Mucosa of descending colon (tissue), 3 donors: ENCODE measurements around the gene DAPK3. TPM values are rescaled to one million over a fixed set of nuclear protein-coding genes. Genes with fewer than 3 reads are reported as not detected.
"Not testable (repeated sequence)": the region's sequence is repeated elsewhere in the genome, so short reads cannot be mapped to it uniquely, and the experiment has no call there.

ENCODE experiments used
- ATAC-seq: fragments of 200-7000 bp; cut with Tn5 transposase; one replicate; pipeline ENCODE4 v1.9.1; 2020; ENCODE audit warnings: mild to moderate bottlenecking, moderate library complexity
- DNase-seq, 3 donors: peaks; one replicate each; pipeline ENCODE4 v3.0.0-alpha.2; 2020
- H3K36me3 ChIP-seq: fragments of 200-600 bp; one replicate; pipeline ENCODE4 v1.8.0; 2021; ENCODE audit warnings: low read depth, mild to moderate bottlenecking
- H3K4me1 ChIP-seq: fragments of 200-600 bp; one replicate; pipeline ENCODE4 v1.8.0; 2021; ENCODE audit warnings: low read depth, mild to moderate bottlenecking
- H3K4me3 ChIP-seq: fragments of 200-600 bp; one replicate; pipeline ENCODE4 v1.8.0; 2021; ENCODE audit warnings: mild to moderate bottlenecking
- H3K9me3 ChIP-seq: fragments of 200-600 bp; one replicate; pipeline ENCODE4 v1.8.0; 2021; ENCODE audit warnings: mild to moderate bottlenecking
- CTCF ChIP-seq: fragments of 200-600 bp; IDR thresholded peaks from one replicate; pipeline ENCODE4 v1.8.0; 2022; ENCODE audit warnings: antibody characterized with exemption, mild to moderate bottlenecking
- intact Hi-C, 2 donors: fragments of 100-400 bp; cut with DNase I in 1 of 2; cut with micrococcal nuclease in 1 of 2; formaldehyde crosslinking; loops; one replicate each; pipeline versions ENCODE4 v1.11.0 to v1.11.1; 2022; cut with DNase I, micrococcal nuclease
- total RNA-seq, 3 donors: library from RNA; stranded (reverse); fragmentation: NEBNext Ultra II Directional in 2 of 3; extraction: Animal tissue kit (Norgen Biotek cat#: 25700) in 2 of 3; gene quantifications; one replicate each; pipeline versions ENCODE4 v1.2.1 to v1.2.4, GENCODE V29; 2021 to 2023
- donor health status: DM: no; HTN: no; CAD: no; lungs with moderate emphysema.
- donor health status: DM: no; HTN: no; CAD: no.
- donor health status: DM: no; HTN: yes; CAD: no.

DAPK3 gene
- total RNA-seq, 3 donors from 2014 or later: 51.3 to 121 (median 56.9) TPM

- intact Hi-C loops: no loop called here
- Histone ChIP-seq H3K9me3 (no peaks in the 10 kb centered on the region), H3K36me3 (no peaks in the 10 kb centered on the region), H3K4me1 (no peaks in the 10 kb centered on the region), H3K4me3 (no peak overlapping the region)
- TF ChIP-seq CTCF: no peak
- no peak for ATAC-seq
- no peak for DNase-seq
Measured at GRCh38 chr19:3949294-3949693, 21.6 kb downstream of the DAPK3 start.

GRCh38 chr19:3947316-3947933 is 23.5 kb downstream of the DAPK3 start:
- H3K36me3 ChIP-seq, H3K9me3 ChIP-seq, H3K4me1 ChIP-seq, intact Hi-C loops, H3K4me3 ChIP-seq, DNase-seq, ATAC-seq: not testable (repeated sequence)

GRCh38 chr19:3945838-3946237 is 25.1 kb downstream of the DAPK3 start:
- H3K36me3 ChIP-seq: no peaks in the 10 kb centered on the region
- ATAC-seq (no peak), DNase-seq (no peak)
- no peak overlapping the region for H3K4me3 ChIP-seq
- no peaks in the 10 kb centered on the region for H3K4me1 ChIP-seq
- no peaks in the 10 kb centered on the region for H3K9me3 ChIP-seq
- intact Hi-C loops: no loop called here
- TF ChIP-seq CTCF: no peak

GRCh38 chr19:3944018-3944721 is 26.7 kb downstream of the DAPK3 start:
- ATAC-seq (no peak), DNase-seq (no peak)
- H3K4me3 ChIP-seq: no peak overlapping the region
- no peaks in the 10 kb centered on the region for H3K4me1 ChIP-seq
- no peak for TF ChIP-seq CTCF
- no peaks in the 10 kb centered on the region for H3K9me3 ChIP-seq
- no peaks in the 10 kb centered on the region for H3K36me3 ChIP-seq
- intact Hi-C loops: no loop called here

- no peaks in the 10 kb centered on the region for H3K4me1 ChIP-seq
- no peaks in the 10 kb centered on the region for H3K36me3 ChIP-seq
- DNase-seq (no peak), ATAC-seq (no peak)
- no peak for TF ChIP-seq CTCF
- intact Hi-C loops: no loop called here
- no peaks in the 10 kb centered on the region for H3K9me3 ChIP-seq
- no peak overlapping the region for H3K4me3 ChIP-seq
Measured at GRCh38 chr19:3942790-3943409, 28.0 kb downstream of the DAPK3 start.

GRCh38 chr19:3938300-3938950 is 32.5 kb downstream of the DAPK3 start:
- intact Hi-C loops, H3K9me3 ChIP-seq, ATAC-seq: not testable (repeated sequence)

More at GRCh38 chr19:3938300-3938950, 32.5 kb downstream of the DAPK3 start:
- H3K4me1 ChIP-seq, H3K4me3 ChIP-seq, DNase-seq, H3K36me3 ChIP-seq: not testable (repeated sequence)
